Retinal pigment epithelial cell (primary cell): Measurements from ENCODE around the gene RANGAP1.

Experiments
- DNase-seq: peaks from one replicate; pipeline ENCODE4 v3.0.0-alpha.2; 2010; ENCODE audit warnings: low read depth
- H3K4me3 ChIP-seq: 2 replicates; pipeline ENCODE4 v1.5.1; 2011; ENCODE audit warnings: mild to moderate bottlenecking, low read length, control low read depth, moderate library complexity
- CTCF ChIP-seq: conservative IDR thresholded peaks from 2 replicates; pipeline ENCODE4 v1.5.1; 2011; ENCODE audit warnings: low read depth, low read length, control low read depth, inconsistent platforms

The RANGAP1 gene

GRCh38 chr22:41206719-41207118 is 79.3 kb downstream of the RANGAP1 start:
- no peak overlapping the region for H3K4me3 ChIP-seq
- no peak for DNase-seq
- no peak for TF ChIP-seq CTCF

- TF ChIP-seq CTCF = no peak
- H3K4me3 ChIP-seq = peak within 1 kb of the TSS; percentile 87
- peak; percentile 84 for DNase-seq
Measured at GRCh38 chr22:41204992-41205900, 80.7 kb downstream of the RANGAP1 start, which contains the start of gene L3MBTL2. TSS of gene L3MBTL2 (plus strand) at chr22:41205312. CDS start at chr22:41205363, 51 bp downstream.

GRCh38 chr22:41204066-41204465 is 81.9 kb downstream of the RANGAP1 start:
- H3K4me3 ChIP-seq = no peak overlapping the region
- no peak for DNase-seq
- no peak for TF ChIP-seq CTCF

GRCh38 chr22:41203118-41203517 is 82.9 kb downstream of the RANGAP1 start:
- no peak for TF ChIP-seq CTCF
- no peak overlapping the region for H3K4me3 ChIP-seq
- no peak for DNase-seq

- H3K4me3 ChIP-seq = no peak overlapping the region
Measured at GRCh38 chr22:41201141-41201540, 84.8 kb downstream of the RANGAP1 start.

DNA sequence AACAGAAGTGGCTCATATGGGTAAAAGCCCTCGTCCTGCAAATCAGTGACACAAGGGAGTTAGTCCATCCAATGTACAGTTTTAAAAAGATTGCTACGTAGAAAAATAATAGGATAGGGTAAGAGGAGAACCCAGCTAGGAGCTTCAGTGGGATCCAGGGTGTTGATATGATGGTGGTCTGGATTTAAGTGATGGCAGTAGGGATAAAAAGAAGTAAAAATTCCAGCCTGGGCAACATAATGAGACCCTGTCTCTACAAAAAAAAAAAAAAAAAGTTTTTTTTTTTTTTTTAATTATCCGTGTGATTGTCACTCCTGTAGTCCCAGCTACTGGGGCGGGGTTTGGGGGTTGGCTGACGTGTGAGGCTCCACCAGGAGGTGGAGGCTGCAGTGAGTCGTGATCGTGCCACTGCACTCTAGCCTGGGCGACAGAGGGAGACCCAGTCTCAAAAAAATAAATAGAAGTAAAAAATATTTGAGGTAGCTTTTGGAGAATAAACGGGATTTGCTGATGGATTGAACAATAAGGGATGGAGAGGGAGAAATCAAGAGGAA is 87.9 kb downstream of the RANGAP1 start:
- H3K4me3 ChIP-seq = peak overlapping the region; percentile 72
- peak; percentile 8 for TF ChIP-seq CTCF
- no peak for DNase-seq

More at GRCh38 chr22:41201141-41201540, 84.8 kb downstream of the RANGAP1 start:
- no peak for TF ChIP-seq CTCF
- DNase-seq = no peak
